ENCODE data around the gene SPNS2.

Gene SPNS2

DNA sequence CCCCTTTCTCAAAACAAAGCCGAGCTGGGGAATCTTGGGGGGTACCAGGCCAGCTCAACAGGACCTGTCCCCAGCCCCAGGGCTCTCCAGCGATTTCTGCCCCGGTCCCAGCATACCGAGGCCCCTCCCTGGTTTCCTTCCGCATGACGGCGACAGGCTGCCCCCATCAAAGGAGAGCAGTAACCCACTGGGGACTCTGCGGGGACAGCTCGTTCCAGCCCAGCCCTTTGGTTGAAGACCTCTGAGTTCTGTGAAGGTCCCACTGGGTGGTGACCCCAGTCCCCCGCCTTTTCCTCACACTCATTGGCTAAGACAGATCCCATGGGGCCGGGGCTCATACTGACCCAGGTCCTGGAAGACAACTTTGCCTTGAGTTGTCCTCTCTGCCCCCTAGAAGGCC lies 89.7 kb downstream of the SPNS2 start:
- DNase-seq (ENCODE audit: low read depth in 3 of 3), result no peak
